Gastroesophageal sphincter (tissue), 2 donors: Measurements from ENCODE around the gene ZNF496.

Experiments used
- EP300 ChIP-seq: sonication (generic); formaldehyde crosslinking; IDR thresholded peaks from one replicate; pipeline ENCODE4 v1.6.1; 2017; ENCODE audit warnings: antibody characterized with exemption, mild to moderate bottlenecking
- POLR2A ChIP-seq, 2 donors: fragments of 450-650 bp; IDR thresholded peaks; one replicate each; pipeline ENCODE4 v1.6.1; 2017; ENCODE audit warnings: antibody characterized with exemption in 2 of 2, mild to moderate bottlenecking in 2 of 2, moderate library complexity in 1 of 2

- TF ChIP-seq POLR2A (IDR thresholded peaks at IDR 0.05), result no peak
- TF ChIP-seq EP300, result no peak
Observed at GRCh38 chr1:247352175-247352574, 20.5 kb upstream of the ZNF496 start.
